OCI-LY7 (cell line): ENCODE data around the gene ZIM2. TPM values are rescaled to one million over a fixed set of nuclear protein-coding genes. Genes with fewer than 3 reads are reported as not detected.

Experiments used
- BruUV-seq: library from RNA; stranded (reverse); fragments of 400-500 nt; replicated peaks from 2 replicates; lab custom pipeline; 2021; lab: Mats Ljungman, UMichigan
- CTCF ChIA-PET: fragments of 300-600 bp; sonication (Branson Sonifier 250); formaldehyde crosslinking; loops from one replicate; lab custom pipeline; 2022; ENCODE audit warnings: antibody characterized with exemption; ENCODE audit not compliant: unreplicated experiment; lab: Charles Lee
- POLR2A ChIA-PET: fragments of 300-600 bp; sonication (Branson Sonifier 250); formaldehyde crosslinking; loops from one replicate; lab custom pipeline; 2022; ENCODE audit warnings: antibody characterized with exemption; lab: Charles Lee
- DNase-seq: peaks from one replicate; pipeline ENCODE4 v3.0.0-alpha.2; 2015; ENCODE audit warnings: low spot score
- H2AFZ ChIP-seq: fragments of 200-600 bp; sonication (generic), shearing (Covaris generic); 2 replicates; pipeline ENCODE4 v1.6.1; 2014; ENCODE audit warnings: mild to moderate bottlenecking, antibody characterized with exemption, low read length, moderate library complexity
- H3K27ac ChIP-seq: fragments of 200-600 bp; sonication (generic); 2 replicates; pipeline ENCODE4 v1.5.1; 2014; ENCODE audit warnings: mixed run types, low read depth, mild to moderate bottlenecking, moderate library complexity, low read length, inconsistent platforms; ENCODE audit not compliant: poor library complexity, severe bottlenecking
- H3K36me3 ChIP-seq: fragments of 200-600 bp; sonication (generic); 2 replicates; pipeline ENCODE4 v1.6.1; 2014; ENCODE audit warnings: mild to moderate bottlenecking, antibody characterized with exemption, low read length, moderate library complexity, mixed read lengths; ENCODE audit not compliant: insufficient read depth
- H3K4me1 ChIP-seq: fragments of 200-600 bp; sonication (generic); 2 replicates; pipeline ENCODE4 v1.5.1; 2014; ENCODE audit warnings: mild to moderate bottlenecking, low read length; ENCODE audit not compliant: insufficient read depth, poor library complexity, severe bottlenecking
- H3K4me2 ChIP-seq: fragments of 200-600 bp; sonication (generic); 2 replicates; pipeline ENCODE4 v1.6.1; 2014; ENCODE audit warnings: mild to moderate bottlenecking, low read length
- H3K4me3 ChIP-seq: fragments of 200-600 bp; sonication (generic); 2 replicates; pipeline ENCODE4 v1.5.1; 2014; ENCODE audit warnings: mild to moderate bottlenecking, low read depth, low read length; ENCODE audit not compliant: poor library complexity, severe bottlenecking
- H3K79me2 ChIP-seq: fragments of 200-600 bp; sonication (generic); 2 replicates; pipeline ENCODE4 v1.6.1; 2016; ENCODE audit warnings: low read depth, mild to moderate bottlenecking, low read length, moderate library complexity, mixed read lengths; ENCODE audit not compliant: insufficient read depth
- H3K9me2 ChIP-seq: fragments of 200-600 bp; sonication (generic); 2 replicates; pipeline ENCODE4 v1.6.1; 2016; ENCODE audit warnings: mild to moderate bottlenecking, low read length, mixed read lengths; ENCODE audit not compliant: insufficient read depth
- H3K9me3 ChIP-seq: fragments of 200-600 bp; sonication (generic); 2 replicates; pipeline ENCODE4 v1.6.1; 2014; ENCODE audit warnings: mild to moderate bottlenecking, mixed run types, low read length, mixed read lengths
- H4K20me1 ChIP-seq: fragments of 200-600 bp; sonication (generic); 2 replicates; pipeline ENCODE4 v1.6.1; 2014; ENCODE audit warnings: mild to moderate bottlenecking, antibody characterized with exemption, low read length, moderate library complexity, mixed read lengths; ENCODE audit not compliant: insufficient read depth
- CTCF ChIP-seq: fragments of 200-600 bp; sonication (generic); conservative IDR thresholded peaks from 2 replicates; pipeline ENCODE4 v1.5.1; 2014; ENCODE audit warnings: mild to moderate bottlenecking, antibody characterized with exemption, low read length, moderate library complexity, mixed read lengths
- EZH2phosphoT487 ChIP-seq: fragments of 200-600 bp; sonication (generic); IDR thresholded peaks from 2 replicates; pipeline ENCODE4 v1.6.1; 2018; ENCODE audit warnings: low read depth, borderline replicate concordance, mild to moderate bottlenecking, mixed run types, antibody characterized with exemption, low read length, moderate library complexity, mixed read lengths
- intact Hi-C: fragments of 100-400 bp; cut with micrococcal nuclease; formaldehyde crosslinking; loops from one replicate; pipeline ENCODE4 v1.10.0; 2022; ENCODE audit not compliant: unreplicated experiment
- total RNA-seq, 2 experiments: library from RNA; depleted of rRNA in 1 of 2; stranded (reverse); fragments of >200 nt in 1 of 2; shearing (Covaris generic) in 1 of 2; gene quantifications; 2 replicates each; pipeline ENCODE4 v1.2.3, GENCODE V29; 2014 to 2022

The ZIM2 gene
- total RNA-seq, 2 experiments from 2014 or later, result not detected

- H3K9me2 ChIP-seq, result no peaks in the 10 kb centered on the region
- no peaks in the 10 kb centered on the region for H3K36me3 ChIP-seq
- TF ChIP-seq CTCF (no peak), EZH2phosphoT487 (no peak)
- BruUV-seq, result no TSS peak
- ChIA-PET POLR2A (interaction anchor here (0.7 kb wide), 1 partner anchor 1073 kb away, joined by 3 read pairs; no protein-coding TSS in a partner anchor), CTCF (no interaction called here)
- no peaks in the 10 kb centered on the region for H3K9me3 ChIP-seq
- intact Hi-C loops, result no loop called here
- H3K4me3 ChIP-seq, result no peak overlapping the region
- DNase-seq, result no peak
- no peak overlapping the region for H2AFZ ChIP-seq
- H3K27ac ChIP-seq, result no peak overlapping the region
- no peaks in the 10 kb centered on the region for H3K4me1 ChIP-seq
- H4K20me1 ChIP-seq, result no peaks in the 10 kb centered on the region
- H3K79me2 ChIP-seq, result no peaks in the 10 kb centered on the region
- H3K4me2 ChIP-seq, result no peak overlapping the region
These were observed 43.9 kb upstream of the ZIM2 start for GRCh38 chr19:56884441-56884840.

GRCh38 chr19:56880592-56881190 lies 40.2 kb upstream of the ZIM2 start:
- H3K4me1 ChIP-seq, result no peaks in the 10 kb centered on the region
- no peaks in the 10 kb centered on the region for H3K79me2 ChIP-seq
- intact Hi-C loops, result no loop called here
- H3K4me2 ChIP-seq, result no peak overlapping the region
- H3K4me3 ChIP-seq, result no peak overlapping the region
- H2AFZ ChIP-seq, result no peak overlapping the region
- no peaks in the 10 kb centered on the region for H3K9me3 ChIP-seq
- BruUV-seq, result no TSS peak
- no peak overlapping the region for H3K27ac ChIP-seq
- ChIA-PET CTCF (no interaction called here), POLR2A (interaction anchor here (0.7 kb wide), 1 partner anchor 1020 kb away, joined by 3 read pairs; no protein-coding TSS in a partner anchor)
- H3K9me2 ChIP-seq, result no peaks in the 10 kb centered on the region
- no peaks in the 10 kb centered on the region for H4K20me1 ChIP-seq
- TF ChIP-seq CTCF, result no peak
- TF ChIP-seq EZH2phosphoT487, result no peak
- H3K36me3 ChIP-seq, result no peaks in the 10 kb centered on the region
- DNase-seq, result no peak

GRCh38 chr19:56877069-56877715 lies 36.7 kb upstream of the ZIM2 start:
- no peak overlapping the region for H2AFZ ChIP-seq
- no peaks in the 10 kb centered on the region for H3K9me3 ChIP-seq
- no peak overlapping the region for H3K4me2 ChIP-seq
- H3K27ac ChIP-seq, result no peak overlapping the region
- intact Hi-C loops, result no loop called here
- ChIA-PET CTCF (no interaction called here), POLR2A (interaction anchor here (0.6 kb wide), 1 partner anchor 959 kb away, joined by 6 read pairs; no protein-coding TSS in a partner anchor)
- H3K36me3 ChIP-seq, result no peaks in the 10 kb centered on the region
- TF ChIP-seq CTCF (no peak), EZH2phosphoT487 (no peak)
- H3K9me2 ChIP-seq, result no peaks in the 10 kb centered on the region
- BruUV-seq, result no TSS peak
- H3K4me1 ChIP-seq, result no peaks in the 10 kb centered on the region
- no peaks in the 10 kb centered on the region for H3K79me2 ChIP-seq
- no peak overlapping the region for H3K4me3 ChIP-seq
- DNase-seq, result no peak
- no peaks in the 10 kb centered on the region for H4K20me1 ChIP-seq
